Mucosa of descending colon (tissue), 3 donors: ENCODE results near the gene MBD3. TPM values are rescaled to one million over a fixed set of nuclear protein-coding genes. Genes with fewer than 3 reads are reported as not detected.

Experiments used
- ATAC-seq: fragments of 200-7000 bp; cut with Tn5 transposase; one replicate; pipeline ENCODE4 v1.9.1; 2020; ENCODE audit warnings: mild to moderate bottlenecking, moderate library complexity
- DNase-seq, 3 donors: peaks; one replicate each; pipeline ENCODE4 v3.0.0-alpha.2; 2020
- H3K36me3 ChIP-seq: fragments of 200-600 bp; one replicate; pipeline ENCODE4 v1.8.0; 2021; ENCODE audit warnings: low read depth, mild to moderate bottlenecking
- H3K4me1 ChIP-seq: fragments of 200-600 bp; one replicate; pipeline ENCODE4 v1.8.0; 2021; ENCODE audit warnings: low read depth, mild to moderate bottlenecking
- H3K4me3 ChIP-seq: fragments of 200-600 bp; one replicate; pipeline ENCODE4 v1.8.0; 2021; ENCODE audit warnings: mild to moderate bottlenecking
- H3K9me3 ChIP-seq: fragments of 200-600 bp; one replicate; pipeline ENCODE4 v1.8.0; 2021; ENCODE audit warnings: mild to moderate bottlenecking
- intact Hi-C, 2 donors: fragments of 100-400 bp; cut with DNase I in 1 of 2; cut with micrococcal nuclease in 1 of 2; formaldehyde crosslinking; loops; one replicate each; pipeline versions ENCODE4 v1.11.0 to v1.11.1; 2022; cut with DNase I, micrococcal nuclease
- total RNA-seq, 3 donors: library from RNA; stranded (reverse); fragmentation: NEBNext Ultra II Directional in 2 of 3; extraction: Animal tissue kit (Norgen Biotek cat#: 25700) in 2 of 3; gene quantifications; one replicate each; pipeline versions ENCODE4 v1.2.1 to v1.2.4, GENCODE V29; 2021 to 2023
- TF ChIP-seq, protein P1 (sequence below): fragments of 200-600 bp; IDR thresholded peaks from one replicate; pipeline ENCODE4 v1.8.0; 2022; ENCODE audit warnings: antibody characterized with exemption, mild to moderate bottlenecking
- donor health status: DM: no; HTN: no; CAD: no; lungs with moderate emphysema.
- donor health status: DM: no; HTN: no; CAD: no.
- donor health status: DM: no; HTN: yes; CAD: no.

Gene MBD3
- total RNA-seq, 3 donors from 2014 or later = 54.1 to 78.2 (median 54.2) TPM

DNA sequence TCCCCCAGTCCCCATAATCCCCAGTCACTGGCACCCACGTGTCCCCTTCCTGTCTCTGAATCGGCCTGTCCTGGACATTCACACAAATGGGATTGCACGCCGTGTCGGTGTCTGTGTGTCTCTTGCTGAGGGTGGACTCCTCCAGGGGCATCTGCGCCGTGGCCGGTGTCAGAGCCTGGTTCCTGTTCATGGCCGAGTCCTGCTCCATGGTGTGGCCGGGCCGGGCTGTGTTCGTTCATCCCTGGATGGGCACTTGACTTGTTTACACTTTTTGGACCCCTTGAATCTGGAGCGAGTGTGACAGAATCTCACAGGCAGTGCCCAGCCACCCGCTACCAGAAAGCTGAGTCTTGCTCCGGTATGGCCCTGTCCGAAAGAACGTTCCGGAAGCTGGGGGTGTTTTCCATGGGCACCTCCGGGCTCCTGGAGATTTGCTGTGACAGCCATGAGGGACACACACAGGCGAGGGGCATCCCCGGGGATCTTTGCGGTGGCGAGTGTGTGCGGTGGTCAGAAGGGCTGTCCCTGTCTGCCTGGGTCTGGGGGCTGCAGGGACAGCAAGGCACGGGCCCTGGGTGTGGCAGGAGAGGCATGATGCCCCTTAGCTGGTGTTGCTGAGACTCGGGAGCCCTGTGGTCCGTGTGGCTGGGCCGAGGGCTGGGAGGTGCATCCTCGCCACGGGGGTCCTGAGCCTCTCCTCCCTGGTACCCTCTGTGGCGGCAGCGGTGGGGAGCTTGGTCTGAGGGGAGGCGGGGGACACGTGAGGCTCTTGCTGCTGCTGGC, 18.1 kb downstream of the MBD3 start:
- ATAC-seq = no peak
- Histone ChIP-seq H3K9me3 (no peaks in the 10 kb centered on the region), H3K4me3 (no peak overlapping the region), H3K4me1 (no peaks in the 10 kb centered on the region), H3K36me3 (no peaks in the 10 kb centered on the region)
- TF ChIP-seq, protein P1, sequence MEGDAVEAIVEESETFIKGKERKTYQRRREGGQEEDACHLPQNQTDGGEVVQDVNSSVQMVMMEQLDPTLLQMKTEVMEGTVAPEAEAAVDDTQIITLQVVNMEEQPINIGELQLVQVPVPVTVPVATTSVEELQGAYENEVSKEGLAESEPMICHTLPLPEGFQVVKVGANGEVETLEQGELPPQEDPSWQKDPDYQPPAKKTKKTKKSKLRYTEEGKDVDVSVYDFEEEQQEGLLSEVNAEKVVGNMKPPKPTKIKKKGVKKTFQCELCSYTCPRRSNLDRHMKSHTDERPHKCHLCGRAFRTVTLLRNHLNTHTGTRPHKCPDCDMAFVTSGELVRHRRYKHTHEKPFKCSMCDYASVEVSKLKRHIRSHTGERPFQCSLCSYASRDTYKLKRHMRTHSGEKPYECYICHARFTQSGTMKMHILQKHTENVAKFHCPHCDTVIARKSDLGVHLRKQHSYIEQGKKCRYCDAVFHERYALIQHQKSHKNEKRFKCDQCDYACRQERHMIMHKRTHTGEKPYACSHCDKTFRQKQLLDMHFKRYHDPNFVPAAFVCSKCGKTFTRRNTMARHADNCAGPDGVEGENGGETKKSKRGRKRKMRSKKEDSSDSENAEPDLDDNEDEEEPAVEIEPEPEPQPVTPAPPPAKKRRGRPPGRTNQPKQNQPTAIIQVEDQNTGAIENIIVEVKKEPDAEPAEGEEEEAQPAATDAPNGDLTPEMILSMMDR = no peak
- intact Hi-C loops = no loop called here
- no peak for DNase-seq

DNA sequence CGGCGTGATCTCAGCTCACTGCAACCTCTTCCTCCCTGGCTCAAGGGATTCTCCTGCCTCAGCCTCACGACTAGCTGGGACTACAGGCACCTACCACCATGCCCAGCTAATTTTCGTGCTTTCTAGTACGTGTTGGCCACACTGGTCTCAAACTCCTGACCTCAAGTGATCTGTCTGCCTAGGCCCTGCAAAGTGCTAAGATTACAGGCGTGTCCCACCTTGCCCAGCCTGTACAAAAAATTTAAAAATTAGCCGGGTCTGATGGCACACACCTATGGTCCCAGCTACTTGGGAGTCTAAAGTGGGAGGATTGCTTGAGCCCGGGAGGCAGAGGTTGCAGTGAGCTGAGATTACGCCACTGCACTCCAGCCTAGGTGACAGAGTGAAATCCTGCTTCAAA, 19.9 kb downstream of the MBD3 start:
- H3K4me3 ChIP-seq = no peak overlapping the region
- peaks cover 8% of the 10 kb centered on the region for H3K4me1 ChIP-seq
- ATAC-seq = no peak

DNA sequence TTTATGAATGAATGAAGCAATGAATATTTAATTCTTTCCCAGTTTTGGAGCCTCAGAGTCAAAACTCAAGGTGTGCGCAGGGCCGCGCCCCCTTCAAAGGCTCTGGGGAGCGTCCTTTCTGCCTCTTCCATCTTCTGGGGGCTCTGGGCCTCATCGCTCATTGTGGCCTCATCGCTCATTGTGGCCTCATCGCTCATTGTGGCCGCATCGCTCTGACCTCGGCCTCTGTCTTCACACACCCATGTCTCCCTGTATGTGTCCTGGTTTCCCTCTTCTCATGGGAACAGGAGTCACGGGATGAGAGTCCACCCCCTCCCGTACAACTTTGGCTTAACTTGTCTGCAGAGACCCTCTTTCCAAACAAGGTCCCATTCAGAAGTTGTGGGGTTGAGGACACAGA, 21.3 kb downstream of the MBD3 start:
- intact Hi-C loops = no loop called here
- ATAC-seq = no peak
- no peaks in the 10 kb centered on the region for H3K9me3 ChIP-seq
- TF ChIP-seq, protein P1 = no peak
- H3K4me3 ChIP-seq = no peak overlapping the region
- no peak for DNase-seq
- peaks cover 8% of the 10 kb centered on the region for H3K4me1 ChIP-seq
- no peaks in the 10 kb centered on the region for H3K36me3 ChIP-seq

More for the DNA sequence above, 19.9 kb downstream of the MBD3 start:
- intact Hi-C loops = no loop called here
- no peaks in the 10 kb centered on the region for H3K9me3 ChIP-seq
- no peaks in the 10 kb centered on the region for H3K36me3 ChIP-seq
- TF ChIP-seq, protein P1 = no peak
- DNase-seq = no peak

DNA sequence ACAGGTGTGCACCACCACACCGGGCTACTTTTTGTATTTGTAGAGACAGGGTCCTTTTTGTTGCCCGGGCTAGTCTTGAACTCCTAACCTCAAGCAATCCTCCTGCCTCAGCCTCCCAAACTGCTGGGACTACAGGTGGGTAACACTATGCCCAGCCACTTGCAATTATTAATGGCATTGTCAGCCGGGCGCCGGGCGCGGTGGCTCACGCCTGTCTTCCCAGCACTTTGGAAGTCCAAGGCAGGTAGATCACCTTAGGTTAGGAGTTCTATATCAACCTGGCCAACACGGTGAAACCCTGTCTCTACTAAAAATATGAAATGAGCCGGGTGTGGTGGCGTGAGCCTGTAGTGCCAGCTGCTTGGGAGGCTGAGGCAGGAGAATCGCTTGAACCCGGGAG, 21.8 kb downstream of the MBD3 start:
- Histone ChIP-seq H3K4me3 (no peak overlapping the region), H3K9me3 (no peaks in the 10 kb centered on the region), H3K36me3 (no peaks in the 10 kb centered on the region), H3K4me1 (peaks cover 8% of the 10 kb centered on the region)
- intact Hi-C loops = no loop called here
- TF ChIP-seq, protein P1 = no peak
- no peak for ATAC-seq
- no peak for DNase-seq

DNA sequence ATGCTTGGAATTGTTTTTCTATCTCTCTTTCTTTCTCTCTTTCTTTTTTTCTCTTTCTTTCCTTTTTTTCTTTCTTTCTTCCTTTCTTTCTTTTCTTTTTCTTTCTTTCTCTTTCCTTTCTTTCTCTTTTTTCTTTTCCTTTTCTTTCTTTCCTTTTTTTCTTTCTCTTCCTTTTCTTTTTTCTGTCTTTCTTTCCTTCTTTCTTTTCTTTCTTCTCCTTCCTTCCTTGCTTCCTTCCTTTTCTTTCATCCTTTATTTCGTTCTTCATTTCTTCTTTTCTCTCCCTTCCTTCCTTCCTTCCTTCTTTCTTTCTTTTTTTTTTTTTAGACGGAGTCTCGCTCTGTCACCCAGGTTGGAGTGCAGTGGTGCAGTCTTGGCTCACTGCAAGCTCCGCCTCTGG, 22.7 kb downstream of the MBD3 start:
- DNase-seq = no peak
- Histone ChIP-seq H3K9me3 (no peaks in the 10 kb centered on the region), H3K4me1 (peaks cover 8% of the 10 kb centered on the region), H3K36me3 (no peaks in the 10 kb centered on the region), H3K4me3 (no peak overlapping the region)
- no peak for ATAC-seq
- TF ChIP-seq, protein P1 = no peak
- intact Hi-C loops = no loop called here
